ENCODE measurements around the gene JPH3. TPM values are rescaled to one million over a fixed set of nuclear protein-coding genes. Genes with fewer than 3 reads are reported as not detected.

The JPH3 gene
- total RNA-seq, 6 donors from 2014 or later = 0.24 TPM; not detected in 5

GRCh38 chr16:87691686-87692079, 89.4 kb downstream of the JPH3 start:
- Histone ChIP-seq H3K4me1 (no peaks in the 10 kb centered on the region), H3K27ac (no peak overlapping the region), H3K9me3 (no peaks in the 10 kb centered on the region), H3K4me3 (no peak overlapping the region), H3K36me3 (peaks cover 0 to 15% (median 10%) of the 10 kb centered on the region in 4 donors), H3K27me3 (no peaks in the 10 kb centered on the region)
- TF ChIP-seq POLR2AphosphoS5 (IDR thresholded peaks at IDR 0.05) = no peak
- no peak for TF ChIP-seq POLR2A (IDR thresholded peaks at IDR 0.05)
- no peak for TF ChIP-seq CTCF (IDR thresholded peaks at IDR 0.05)
- TF ChIP-seq EP300 (IDR thresholded peaks at IDR 0.05) = no peak
- 60 to 70% methylated on average over 11 to 14 of the region's 14 CpGs for WGBS, 2 donors
- DNase-seq = no peak
- no peak for ATAC-seq (ENCODE audit: low FRiP score in 2 of 2)

DNA sequence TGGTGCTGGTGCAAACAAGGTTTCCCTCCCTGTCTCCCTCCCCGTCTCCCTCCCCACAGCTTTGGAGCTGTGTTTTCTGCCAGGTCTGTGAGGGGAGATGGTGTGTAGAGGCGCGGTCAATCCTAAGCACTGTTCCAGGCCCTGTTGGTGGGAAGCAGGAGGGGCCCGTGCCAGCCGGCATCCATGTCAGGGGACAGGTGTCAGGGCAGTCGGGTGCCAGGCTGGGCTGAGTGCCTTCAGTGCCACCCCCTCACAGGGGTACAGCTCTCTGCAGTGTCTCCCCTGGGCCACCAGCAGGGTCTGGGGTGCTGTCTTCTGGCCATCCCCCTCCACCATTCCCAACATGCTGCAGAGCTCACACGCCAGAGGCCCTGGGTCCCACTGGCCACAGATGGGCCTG, 89.9 kb downstream of the JPH3 start:
- Histone ChIP-seq H3K27ac (no peak overlapping the region), H3K36me3 (peaks cover 0 to 15% (median 10%) of the 10 kb centered on the region in 4 donors), H3K9me3 (no peaks in the 10 kb centered on the region), H3K4me3 (no peak overlapping the region), H3K27me3 (no peaks in the 10 kb centered on the region), H3K4me1 (no peaks in the 10 kb centered on the region)
- no peak for ATAC-seq (ENCODE audit: low FRiP score in 2 of 2)
- 50 to 90% methylated on average over 1 to 7 of the region's 7 CpGs for WGBS, 2 donors
- TF ChIP-seq CTCF (IDR thresholded peaks at IDR 0.05) = no peak
- no peak for TF ChIP-seq POLR2A (IDR thresholded peaks at IDR 0.05)
- TF ChIP-seq EP300 (IDR thresholded peaks at IDR 0.05) = no peak
- TF ChIP-seq POLR2AphosphoS5 (IDR thresholded peaks at IDR 0.05) = no peak
- DNase-seq = no peak

- WGBS, 2 donors = 92% methylated on average over 10 of the region's 12 CpGs; no CpG with 5 or more reads in 1 of the 2 donors
- peaks cover 0 to 15% (median 10%) of the 10 kb centered on the region in 4 donors for H3K36me3 ChIP-seq
- ATAC-seq (ENCODE audit: low FRiP score in 2 of 2) = no peak
Observed at GRCh38 chr16:87692756-87693155, 90.4 kb downstream of the JPH3 start.

DNA sequence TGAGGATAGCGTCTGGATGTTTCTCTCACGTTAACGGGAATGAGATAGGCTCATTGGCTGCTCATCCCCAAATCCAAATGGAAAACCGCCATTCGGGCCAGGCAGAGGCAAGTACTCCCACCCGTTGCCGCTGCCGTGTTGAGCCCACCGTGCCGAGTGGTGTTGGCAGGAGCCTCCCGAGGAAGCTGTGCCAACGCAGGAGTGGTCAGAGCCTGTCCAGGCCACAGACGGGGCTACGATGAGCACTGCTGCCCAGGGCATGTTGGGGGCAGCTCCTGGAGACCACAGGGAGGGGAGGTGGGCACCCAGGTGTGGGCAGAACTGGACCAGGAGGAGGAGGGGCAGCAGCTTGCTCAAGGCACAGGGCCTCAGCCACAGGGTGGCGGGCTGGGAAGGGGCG, 91.5 kb downstream of the JPH3 start:
- no peak for ATAC-seq (ENCODE audit: low FRiP score in 2 of 2)
- no peaks in the 10 kb centered on the region for H3K27me3 ChIP-seq
- no peak overlapping the region for H3K4me3 ChIP-seq
- 92 to 96% methylated on average over 14 to 16 of the region's 16 CpGs for WGBS, 2 donors
- no peaks in the 10 kb centered on the region for H3K9me3 ChIP-seq
- H3K27ac ChIP-seq = no peak overlapping the region
- no peak for TF ChIP-seq CTCF (IDR thresholded peaks at IDR 0.05)
- no peak for TF ChIP-seq EP300 (IDR thresholded peaks at IDR 0.05)
- TF ChIP-seq POLR2A (IDR thresholded peaks at IDR 0.05) = no peak
- no peak for TF ChIP-seq POLR2AphosphoS5 (IDR thresholded peaks at IDR 0.05)
- H3K4me1 ChIP-seq = no peaks in the 10 kb centered on the region
- DNase-seq = peak in 1 of 2 donors; percentile 71
- peaks cover 0 to 20% (median 11%) of the 10 kb centered on the region in 4 donors for H3K36me3 ChIP-seq

More at GRCh38 chr16:87692756-87693155, 90.4 kb downstream of the JPH3 start:
- Histone ChIP-seq H3K9me3 (no peaks in the 10 kb centered on the region), H3K27me3 (no peaks in the 10 kb centered on the region), H3K4me1 (no peaks in the 10 kb centered on the region), H3K4me3 (no peak overlapping the region), H3K27ac (no peak overlapping the region)
- DNase-seq = peak in 1 of 2 donors; percentile 68
- no peak for TF ChIP-seq POLR2AphosphoS5 (IDR thresholded peaks at IDR 0.05)
- no peak for TF ChIP-seq EP300 (IDR thresholded peaks at IDR 0.05)
- no peak for TF ChIP-seq CTCF (IDR thresholded peaks at IDR 0.05)
- no peak for TF ChIP-seq POLR2A (IDR thresholded peaks at IDR 0.05)

DNA sequence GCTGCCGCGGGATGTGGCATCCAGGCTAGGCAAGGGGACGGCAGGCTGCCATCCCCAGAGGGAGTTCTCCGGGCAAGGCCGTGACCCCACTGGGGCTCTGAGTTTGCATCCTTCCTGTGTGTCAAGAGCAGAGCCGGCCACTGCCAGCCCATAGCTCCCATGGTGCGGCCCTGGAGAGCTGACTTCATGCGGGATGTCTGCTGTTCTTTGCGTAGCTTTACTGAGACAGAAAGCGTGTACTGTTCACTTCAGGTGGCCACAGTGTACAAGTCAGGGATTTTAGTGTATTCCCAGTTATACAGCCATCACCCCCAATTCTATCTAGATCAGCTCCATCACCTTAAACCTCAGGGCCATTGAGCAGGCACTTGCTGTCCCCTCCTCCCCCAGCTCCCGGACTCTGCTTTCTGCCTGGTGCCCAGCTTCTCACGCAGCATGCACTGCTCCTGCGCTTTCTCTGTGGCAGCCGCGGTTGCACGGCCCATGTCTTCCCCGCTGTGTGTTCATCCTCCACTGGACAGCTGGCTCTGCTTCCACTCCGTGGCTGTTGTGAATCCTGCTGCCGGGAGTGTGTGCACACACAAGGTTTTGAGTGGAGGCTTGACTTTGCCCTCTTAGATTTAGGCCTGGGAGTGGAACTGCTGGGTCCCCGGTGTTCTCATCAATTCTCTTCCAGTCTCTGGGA, 92.3 kb downstream of the JPH3 start:
- no peak overlapping the region for H3K27ac ChIP-seq
- H3K4me1 ChIP-seq = no peaks in the 10 kb centered on the region
- H3K27me3 ChIP-seq = no peaks in the 10 kb centered on the region
- H3K9me3 ChIP-seq = no peaks in the 10 kb centered on the region
- WGBS, 2 donors = 88 to 89% methylated on average over 18 to 20 of the region's 20 CpGs
- no peak for DNase-seq
- no peak for TF ChIP-seq POLR2A (IDR thresholded peaks at IDR 0.05)
- no peak for TF ChIP-seq CTCF (IDR thresholded peaks at IDR 0.05)
- TF ChIP-seq POLR2AphosphoS5 (IDR thresholded peaks at IDR 0.05) = no peak
- no peak for TF ChIP-seq EP300 (IDR thresholded peaks at IDR 0.05)
- no peak overlapping the region for H3K4me3 ChIP-seq
- peaks cover 0 to 23% (median 14%) of the 10 kb centered on the region in 4 donors for H3K36me3 ChIP-seq
- ATAC-seq (ENCODE audit: low FRiP score in 2 of 2) = no peak
